ENCODE results near the gene ARL15.

Gene ARL15

DNA sequence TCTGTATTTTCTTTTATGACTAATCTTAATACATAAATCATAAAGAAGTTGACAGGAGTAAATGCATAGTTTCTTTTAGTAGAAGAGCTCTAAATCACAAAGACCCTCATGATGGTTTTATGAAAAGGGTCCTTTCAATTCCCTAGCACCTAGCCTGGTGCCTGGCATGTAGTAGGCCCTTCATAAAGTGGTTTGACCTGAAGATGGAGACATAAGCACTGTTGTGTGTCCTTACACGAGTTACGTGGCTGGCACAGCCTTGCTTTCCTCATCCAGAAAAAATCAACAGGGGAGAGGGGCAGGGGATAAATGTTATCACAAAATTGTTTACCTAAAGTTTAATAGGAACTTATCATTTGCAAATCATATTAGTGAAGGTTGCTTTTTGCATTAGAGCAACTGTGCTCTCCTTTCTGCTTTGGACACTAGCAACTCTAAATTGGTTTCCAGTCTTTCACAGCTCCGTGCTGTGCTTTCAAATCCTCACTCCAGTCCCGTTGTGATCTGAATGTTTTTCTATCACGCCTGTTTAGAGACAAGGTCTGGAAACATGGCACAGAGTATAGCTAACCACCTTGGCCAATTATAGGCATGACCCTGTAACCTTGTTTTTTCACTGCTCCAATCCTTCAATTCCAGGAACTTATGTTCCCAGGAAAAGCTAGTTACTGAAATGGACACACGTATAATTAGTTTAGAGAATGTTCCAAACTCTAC, 55.7 kb downstream of the ARL15 start:
- in situ Hi-C loops (cut with MboI; ENCODE audit: low sequenced_read_pairs) = no loop called here

DNA sequence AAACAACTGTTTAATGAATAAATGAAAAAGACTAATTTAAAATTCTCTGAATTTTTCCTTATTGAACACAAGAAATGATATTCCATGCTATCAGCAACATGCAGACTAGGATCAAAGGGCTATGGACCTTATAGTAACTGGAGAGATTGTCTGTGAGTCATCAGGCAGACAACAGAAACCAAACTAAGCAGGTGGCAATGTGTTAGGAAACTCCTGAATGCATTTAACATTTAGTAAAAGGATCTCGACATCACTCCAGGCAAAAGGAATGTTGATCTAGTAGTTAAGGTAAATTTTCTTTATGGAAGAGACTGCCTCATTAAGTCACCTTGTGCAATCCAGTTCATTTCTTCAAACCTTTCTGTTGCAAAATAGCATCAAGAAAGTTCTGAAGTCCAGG, 58.4 kb downstream of the ARL15 start:
- in situ Hi-C loops (cut with MboI; ENCODE audit: low sequenced_read_pairs) = no loop called here

DNA sequence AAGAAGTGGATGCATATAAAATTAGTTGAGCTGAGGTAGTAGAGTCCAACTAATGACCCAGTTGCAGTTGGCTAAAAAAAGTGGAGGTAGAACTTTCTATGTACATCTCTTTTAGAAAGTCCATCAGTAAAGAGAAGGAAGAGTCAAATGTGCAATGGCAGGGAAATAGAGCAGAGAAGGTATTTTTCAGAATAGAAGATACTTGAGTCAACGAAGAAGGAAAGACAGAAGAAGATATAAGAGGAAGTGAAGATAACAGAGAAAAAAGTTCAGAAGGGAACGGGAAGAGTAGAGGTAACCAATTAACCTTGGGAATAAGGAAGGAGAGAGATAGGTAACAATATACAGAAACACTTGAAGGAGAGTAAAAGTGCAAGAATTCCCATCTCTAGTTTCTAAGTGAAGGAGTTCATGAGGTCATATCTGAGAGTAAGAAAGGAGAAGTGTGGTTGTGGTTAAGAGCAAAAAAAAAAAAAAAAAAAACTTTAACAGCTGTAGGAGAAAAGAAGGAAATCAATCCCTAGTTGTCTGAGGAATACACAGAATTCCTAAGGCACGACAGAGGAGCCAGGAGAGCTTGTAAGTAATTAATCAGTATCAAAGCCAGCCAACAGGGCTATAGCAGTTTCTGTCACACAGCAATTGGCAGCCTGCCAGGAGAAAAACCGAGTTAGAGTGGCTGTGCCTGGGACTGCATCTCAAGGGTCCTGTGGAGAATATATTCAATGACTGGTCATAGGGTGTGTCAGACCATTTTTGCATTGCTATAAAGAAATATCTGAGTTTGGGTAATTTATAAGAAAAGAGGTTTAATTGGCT, 61.0 kb downstream of the ARL15 start:
- in situ Hi-C loops (cut with MboI; ENCODE audit: low sequenced_read_pairs) = no loop called here

DNA sequence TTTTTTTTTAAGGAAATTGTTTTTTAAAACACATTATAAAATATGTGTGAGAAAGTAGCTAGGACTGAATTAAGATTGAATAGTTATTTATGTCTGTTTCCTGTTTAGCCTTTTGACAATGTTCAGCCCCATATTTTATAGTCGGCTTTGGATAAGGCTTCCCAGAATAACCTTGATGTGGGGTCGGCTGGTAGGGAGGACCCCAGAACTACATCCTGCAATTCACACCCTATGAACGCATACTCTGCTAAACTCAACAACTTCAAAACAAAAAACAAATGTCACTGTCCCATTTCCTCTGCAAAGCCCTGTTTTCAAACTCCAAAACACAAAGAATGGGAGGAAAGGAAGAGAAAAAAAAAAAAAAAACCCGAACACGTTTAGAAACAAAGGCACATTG, 63.1 kb downstream of the ARL15 start:
- in situ Hi-C loops (cut with MboI; ENCODE audit: low sequenced_read_pairs) = no loop called here

DNA sequence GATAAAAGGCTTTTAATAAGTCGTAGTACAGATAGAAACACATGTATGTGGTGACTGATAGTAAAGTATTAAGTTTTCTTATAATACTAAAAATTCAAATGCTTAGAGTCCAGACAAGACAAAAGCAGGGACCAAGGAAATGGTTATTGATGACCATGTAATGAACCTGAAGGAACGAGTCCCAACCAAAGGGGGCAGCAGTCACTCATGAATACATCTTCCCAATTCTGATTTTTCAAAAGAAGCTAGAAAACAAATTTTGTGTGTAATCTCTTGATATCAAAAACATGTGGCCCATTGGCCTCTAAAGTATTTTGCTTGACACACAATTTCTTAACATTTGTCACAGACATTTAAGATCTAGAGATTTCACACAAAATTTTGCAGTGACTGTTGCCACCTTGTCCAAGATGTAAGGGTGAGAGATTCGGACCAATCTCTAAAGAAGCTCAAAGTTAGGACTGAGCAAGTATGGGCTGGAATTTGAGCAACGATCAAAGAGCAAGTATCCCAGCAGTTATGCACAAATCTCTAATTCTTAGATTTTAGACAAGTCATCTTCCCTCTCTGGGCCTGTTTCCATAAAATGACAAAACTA, 66.8 kb downstream of the ARL15 start:
- in situ Hi-C loops (cut with MboI; ENCODE audit: low sequenced_read_pairs) = no loop called here

DNA sequence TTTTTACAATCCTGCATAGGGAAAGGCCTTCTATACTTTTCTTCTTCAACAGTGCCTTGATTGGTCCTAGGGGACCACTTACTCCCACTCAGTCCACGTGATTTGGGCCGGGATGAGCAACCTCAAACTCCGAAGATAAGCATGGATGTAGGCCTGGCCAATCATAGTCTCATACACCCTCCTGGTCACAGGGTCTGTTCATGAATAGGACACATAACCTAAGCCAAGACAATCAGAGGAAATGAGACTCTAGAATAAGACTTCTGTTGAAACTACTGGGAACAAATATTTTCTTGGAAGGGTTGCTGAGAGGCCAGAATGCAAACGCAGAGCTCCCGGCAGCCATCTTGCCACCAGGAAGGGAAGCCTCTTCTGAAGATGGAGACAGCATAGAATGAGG, 68.1 kb downstream of the ARL15 start:
- in situ Hi-C loops (cut with MboI; ENCODE audit: low sequenced_read_pairs) = no loop called here

DNA sequence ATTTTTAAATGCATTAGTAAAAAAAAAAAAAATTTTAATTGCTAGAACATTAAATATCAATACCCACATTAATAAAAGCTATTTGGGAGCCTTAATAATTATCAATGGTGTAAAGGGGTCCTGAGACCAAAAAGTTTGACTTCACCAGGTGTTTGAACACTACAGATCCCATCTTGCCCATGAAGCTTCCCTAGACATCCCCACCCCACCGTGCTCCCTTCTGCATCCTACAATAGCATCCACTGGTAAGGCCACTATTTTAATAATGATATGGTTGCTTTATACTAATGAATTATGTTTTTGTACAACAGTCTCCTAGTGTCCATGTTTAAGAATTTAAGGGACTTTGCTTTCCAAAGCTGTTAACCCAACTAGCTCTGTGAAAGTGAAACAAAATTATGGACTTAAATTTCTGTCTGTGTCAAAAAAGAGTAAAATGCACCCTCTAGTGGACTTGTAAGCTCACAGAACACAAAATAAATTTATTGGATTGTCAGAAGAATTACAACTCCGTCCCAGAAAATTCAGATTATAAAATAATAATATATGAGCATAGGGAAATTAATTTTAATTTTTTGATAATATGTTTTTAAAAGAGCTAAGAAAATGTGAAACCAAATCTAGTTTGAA, 76.0 kb downstream of the ARL15 start:
- in situ Hi-C loops (cut with MboI; ENCODE audit: low sequenced_read_pairs) = no loop called here

DNA sequence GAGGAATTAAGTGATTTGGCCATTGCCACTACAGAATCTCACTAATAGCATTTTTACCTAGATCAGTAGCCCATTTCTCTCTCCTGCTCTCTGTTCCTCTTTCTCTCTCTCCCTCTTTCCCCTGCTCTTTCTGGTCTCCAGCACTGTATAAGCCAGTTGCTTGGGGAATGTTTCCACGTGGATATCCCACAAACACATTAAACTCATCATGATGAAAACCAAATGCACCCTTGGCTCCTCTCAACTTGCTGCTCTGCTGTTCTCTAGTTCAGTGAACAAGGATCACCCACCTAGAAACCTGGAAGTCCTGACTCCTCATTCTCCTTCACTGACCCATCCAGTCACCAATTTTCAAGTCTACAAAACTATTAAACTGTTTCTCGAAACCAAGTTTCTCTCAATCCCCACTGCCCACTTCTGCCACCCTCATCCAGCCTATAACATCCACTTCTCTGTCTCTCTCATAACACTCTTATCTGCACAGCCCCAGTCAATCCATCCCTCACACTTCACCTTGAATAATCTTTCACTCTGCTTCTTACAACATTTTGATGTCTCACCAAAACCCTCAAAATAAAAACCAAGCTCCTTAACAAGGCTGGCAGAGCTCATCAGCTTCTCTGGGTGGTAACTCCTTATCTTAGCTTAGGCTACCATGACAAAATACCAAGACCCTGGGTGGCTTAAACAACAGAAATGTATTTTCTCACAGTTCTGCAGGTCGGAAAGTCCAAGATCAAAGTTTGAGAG, 79.3 kb downstream of the ARL15 start:
- in situ Hi-C loops (cut with MboI; ENCODE audit: low sequenced_read_pairs) = no loop called here

DNA sequence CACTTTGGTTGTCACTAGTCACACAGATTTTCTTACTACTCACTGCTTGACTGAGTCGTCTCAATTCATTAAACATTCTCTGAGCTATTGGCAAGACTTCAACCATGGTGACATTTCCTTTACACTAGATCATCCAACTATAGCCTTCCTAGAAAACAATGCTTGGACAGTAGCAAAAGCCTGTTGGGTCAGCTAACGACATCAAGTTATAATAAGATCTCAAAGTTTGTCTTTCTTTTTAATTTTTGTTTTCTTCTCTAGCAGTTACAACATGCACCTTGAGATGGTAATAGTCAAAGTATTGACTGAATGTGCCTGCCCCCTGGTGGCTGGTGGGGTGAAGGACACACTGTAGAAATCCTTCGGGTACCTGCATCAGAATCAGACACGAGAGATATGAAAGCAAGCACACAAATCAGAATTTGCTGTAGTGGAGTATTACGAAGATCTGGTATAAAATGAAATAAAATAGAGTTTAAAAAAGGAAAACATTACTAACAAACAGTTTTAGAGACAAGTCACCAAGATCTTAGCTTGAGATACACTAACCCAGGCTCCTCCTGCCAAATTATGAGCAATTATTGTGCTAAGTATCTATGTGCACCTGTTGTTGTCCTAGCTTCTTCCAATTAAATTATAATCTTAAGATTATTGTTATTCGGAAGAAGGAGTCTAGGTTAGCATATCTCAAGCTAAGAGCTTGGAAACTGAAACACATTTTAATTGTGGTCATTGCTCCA, 81.2 kb downstream of the ARL15 start:
- in situ Hi-C loops (cut with MboI; ENCODE audit: low sequenced_read_pairs) = no loop called here

DNA sequence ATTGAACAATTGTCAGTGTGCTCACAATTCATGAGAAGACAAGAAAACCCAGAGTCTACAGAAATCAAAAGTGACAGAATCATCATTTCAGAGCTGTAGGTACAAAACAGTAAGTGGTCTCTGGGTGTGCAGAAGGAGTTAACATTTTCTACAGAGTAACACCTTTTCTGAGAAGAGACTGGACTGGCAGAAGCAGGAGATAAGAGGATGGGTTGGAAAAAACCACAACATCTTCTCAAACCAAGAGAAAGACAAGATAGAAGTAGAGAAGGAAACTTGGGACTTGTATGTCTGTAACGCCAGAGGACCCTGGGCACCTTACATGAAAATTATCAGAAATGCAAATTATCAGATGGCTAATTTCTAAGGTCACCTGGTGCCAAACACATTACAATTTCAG, 82.6 kb downstream of the ARL15 start:
- in situ Hi-C loops (cut with MboI; ENCODE audit: low sequenced_read_pairs) = no loop called here

GRCh38 chr5:54227109-54227508, 83.3 kb downstream of the ARL15 start:
- in situ Hi-C loops (cut with MboI; ENCODE audit: low sequenced_read_pairs) = no loop called here

GRCh38 chr5:54226215-54226614, 84.2 kb downstream of the ARL15 start:
- in situ Hi-C loops (cut with MboI; ENCODE audit: low sequenced_read_pairs) = no loop called here

DNA sequence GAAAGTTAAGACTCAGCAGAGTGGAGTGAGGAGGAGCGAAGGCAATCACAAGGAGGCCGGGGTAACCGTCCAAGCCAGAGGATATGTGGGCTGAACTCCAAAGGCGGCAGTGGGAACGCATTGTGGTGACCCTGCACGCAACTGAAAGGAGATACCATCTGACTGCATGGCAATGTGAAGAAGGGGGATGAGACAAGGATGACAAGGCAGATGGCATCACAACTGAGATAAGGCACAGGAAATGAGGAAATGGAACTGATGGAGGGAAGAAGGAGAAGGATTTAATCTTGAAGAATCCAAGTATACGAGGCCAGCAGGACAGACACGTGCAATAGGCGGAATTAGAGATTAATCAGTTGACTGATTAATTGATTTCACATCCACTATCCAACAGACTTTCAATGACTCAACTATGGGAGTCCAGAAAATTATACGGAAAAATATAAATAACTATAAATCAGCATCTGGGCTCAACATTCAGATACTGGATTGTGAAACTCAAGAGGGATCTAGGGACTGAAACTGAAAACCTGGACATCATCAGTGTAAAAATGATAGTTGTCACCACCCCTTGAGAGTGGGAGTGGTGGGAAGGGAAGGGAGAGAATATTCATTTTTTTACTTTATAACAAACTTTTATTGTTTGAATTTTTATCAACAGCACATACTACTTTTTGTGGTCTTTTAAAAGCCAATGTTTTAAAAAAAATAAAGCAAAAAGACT, 86.1 kb downstream of the ARL15 start:
- in situ Hi-C loops (cut with MboI; ENCODE audit: low sequenced_read_pairs) = no loop called here

GRCh38 chr5:54222336-54222735, 88.0 kb downstream of the ARL15 start:
- in situ Hi-C loops (cut with MboI; ENCODE audit: low sequenced_read_pairs) = no loop called here

GRCh38 chr5:54221135-54221534, 89.2 kb downstream of the ARL15 start:
- in situ Hi-C loops (cut with MboI; ENCODE audit: low sequenced_read_pairs) = no loop called here

DNA sequence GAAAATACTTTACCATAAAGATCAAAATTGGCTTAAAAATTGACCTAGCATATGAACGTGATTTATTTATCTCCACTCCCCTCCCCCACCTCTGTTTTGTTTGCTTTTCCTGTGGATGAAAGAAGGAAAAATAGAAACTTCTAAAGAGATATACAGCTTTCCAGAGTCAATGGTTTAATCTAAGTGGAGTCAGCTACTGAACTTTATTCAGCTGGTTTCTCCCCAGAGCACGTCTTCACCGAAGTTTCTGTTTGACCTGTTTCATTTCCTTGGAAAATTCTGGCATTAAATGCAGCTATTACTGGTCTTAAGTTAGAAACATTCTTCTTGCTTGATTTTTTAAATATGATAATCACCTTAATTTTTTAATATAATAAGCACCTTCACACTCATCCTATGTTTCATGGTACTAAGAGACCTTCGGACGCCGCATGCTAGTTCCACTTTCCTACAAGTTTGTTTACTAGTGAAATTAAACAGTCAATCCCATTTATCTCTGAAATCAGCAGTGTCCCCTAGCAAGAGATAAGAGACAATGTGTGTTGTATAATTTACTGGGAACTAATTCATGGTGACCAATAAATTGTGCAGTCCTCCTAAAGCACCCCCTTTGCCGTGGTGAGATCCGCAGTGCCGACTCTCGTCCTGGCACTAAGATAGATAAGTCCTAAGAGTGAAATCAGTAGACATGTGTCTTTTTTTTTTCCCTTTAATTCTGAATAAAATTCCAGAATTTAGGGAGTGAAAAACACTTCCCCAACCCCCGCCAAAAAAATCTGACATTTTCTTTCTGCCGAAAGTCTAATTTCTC, 89.9 kb downstream of the ARL15 start:
- in situ Hi-C loops (cut with MboI; ENCODE audit: low sequenced_read_pairs) = no loop called here

DNA sequence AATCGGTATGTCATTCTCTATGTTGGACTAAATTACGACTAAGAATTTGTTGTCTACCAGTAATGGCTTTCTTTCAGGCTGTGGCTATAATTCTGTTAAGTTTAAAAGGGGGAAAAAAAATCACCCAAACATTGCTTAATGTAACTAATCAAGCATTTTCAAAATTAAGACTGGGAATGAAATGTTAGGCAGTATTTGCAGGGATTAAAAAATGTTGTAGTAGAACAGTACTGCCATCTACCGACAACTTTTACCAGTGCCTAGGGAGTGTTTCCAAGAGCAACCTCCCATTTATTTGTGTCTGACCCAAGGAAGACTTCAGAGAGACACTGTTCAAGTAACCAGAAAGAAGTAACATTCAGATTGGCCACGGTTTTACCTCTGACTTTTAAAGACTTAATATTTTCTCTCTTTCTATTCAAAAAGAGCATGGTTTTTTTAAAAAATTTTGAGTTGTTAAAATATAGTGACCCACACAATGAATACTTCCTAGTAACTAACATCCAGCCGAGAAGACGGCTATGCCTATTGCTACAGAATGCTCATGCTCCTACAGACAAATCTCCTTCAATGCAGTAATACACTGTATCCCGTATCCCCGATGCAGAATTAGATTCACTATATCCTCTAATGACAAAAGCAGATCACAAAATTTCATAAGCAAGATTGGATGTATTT, 92.4 kb downstream of the ARL15 start:
- in situ Hi-C loops (cut with MboI; ENCODE audit: low sequenced_read_pairs) = no loop called here

GRCh38 chr5:54215233-54215736, 95.1 kb downstream of the ARL15 start:
- in situ Hi-C loops (cut with MboI; ENCODE audit: low sequenced_read_pairs) = no loop called here

Data from hTERT RPE-1 (cell line).